IPS-20b (cell line): ENCODE results near the gene RASSF3.
"Not testable (repeated sequence)": the region's sequence is repeated elsewhere in the genome, so short reads cannot be mapped to it uniquely, and the experiment has no call there.

Experiments
- H3K27ac ChIP-seq: one replicate; pipeline ENCODE4 v1.5.1; 2013; ENCODE audit warnings: low read length
- H3K27me3 ChIP-seq: 2 replicates; pipeline ENCODE4 v1.6.1; 2013; ENCODE audit warnings: mild to moderate bottlenecking, low read length, inconsistent platforms; ENCODE audit not compliant: insufficient read depth
- H3K36me3 ChIP-seq: 2 replicates; pipeline ENCODE4 v1.6.1; 2013; ENCODE audit warnings: low read depth, mild to moderate bottlenecking, inconsistent platforms, low read length, moderate library complexity; ENCODE audit not compliant: insufficient read depth
- H3K4me1 ChIP-seq: 2 replicates; pipeline ENCODE4 v1.6.1; 2013; ENCODE audit warnings: mild to moderate bottlenecking, control low read depth, inconsistent platforms, low read length, moderate library complexity; ENCODE audit not compliant: insufficient read depth
- H3K4me3 ChIP-seq: 2 replicates; pipeline ENCODE4 v1.5.1; 2013; ENCODE audit warnings: mild to moderate bottlenecking, low read length, inconsistent platforms
- H3K9ac ChIP-seq: 2 replicates; pipeline ENCODE4 v1.6.1; 2013; ENCODE audit warnings: low read depth, mild to moderate bottlenecking, inconsistent platforms, low read length, moderate library complexity
- H3K9me3 ChIP-seq: 2 replicates; pipeline ENCODE4 v1.6.1; 2013; ENCODE audit warnings: mild to moderate bottlenecking, low read depth, low read length, inconsistent platforms; ENCODE audit not compliant: insufficient read depth

The RASSF3 gene

DNA sequence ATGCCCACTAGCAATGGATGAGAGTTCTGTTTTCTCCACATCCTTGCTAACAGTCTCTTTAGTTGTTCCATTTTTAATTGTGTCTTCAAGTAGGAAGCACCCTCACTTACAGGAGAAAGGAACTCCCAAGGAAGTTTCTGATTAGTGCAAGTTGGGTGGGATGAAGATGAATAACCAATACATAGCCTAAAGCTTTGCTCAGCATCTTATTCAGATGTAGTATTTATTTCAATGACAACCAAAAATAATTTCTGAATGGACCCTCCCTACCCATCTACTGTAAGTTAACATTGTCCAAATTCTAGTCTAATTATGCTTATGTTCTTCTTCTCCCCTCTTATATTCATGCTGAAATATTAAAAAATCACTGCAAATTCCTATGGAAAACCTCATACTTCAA is 36.0 kb downstream of the RASSF3 start:
- H3K4me3 ChIP-seq, result no peak overlapping the region
- H3K27ac ChIP-seq, result no peak overlapping the region
- H3K36me3 ChIP-seq, result no peaks in the 10 kb centered on the region
- H3K4me1 ChIP-seq, result peaks cover 9% of the 10 kb centered on the region; the same call in 1 of the 2 replicates
- H3K27me3 ChIP-seq, result no peaks in the 10 kb centered on the region
- no peak overlapping the region for H3K9ac ChIP-seq
- no peaks in the 10 kb centered on the region for H3K9me3 ChIP-seq

DNA sequence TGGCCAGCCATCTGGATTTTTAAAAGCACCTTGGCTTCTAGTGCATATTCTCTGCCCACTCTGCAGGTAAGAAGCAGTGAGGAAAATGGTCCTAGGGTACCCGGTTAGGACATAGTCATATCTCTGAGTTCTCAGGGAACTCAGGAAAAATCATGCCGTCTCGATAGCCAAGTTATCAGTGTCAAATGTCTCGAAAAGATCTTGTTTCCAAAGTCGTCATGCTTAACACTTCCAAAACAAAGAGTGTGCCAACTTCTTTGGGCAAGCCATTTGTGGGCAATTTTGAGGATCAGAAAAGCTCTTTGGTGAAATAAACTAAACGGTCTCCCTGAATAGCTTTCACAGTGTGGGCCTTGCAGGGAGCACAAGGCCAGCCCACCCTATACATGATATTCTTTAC is 39.2 kb downstream of the RASSF3 start:
- peaks cover 9% of the 10 kb centered on the region; the same call in 1 of the 2 replicates for H3K4me1 ChIP-seq
- H3K36me3 ChIP-seq, result no peaks in the 10 kb centered on the region
- no peaks in the 10 kb centered on the region for H3K27me3 ChIP-seq
- H3K4me3 ChIP-seq, result no peak overlapping the region
- H3K9ac ChIP-seq, result no peak overlapping the region
- H3K9me3 ChIP-seq, result no peaks in the 10 kb centered on the region
- H3K27ac ChIP-seq, result no peak overlapping the region

DNA sequence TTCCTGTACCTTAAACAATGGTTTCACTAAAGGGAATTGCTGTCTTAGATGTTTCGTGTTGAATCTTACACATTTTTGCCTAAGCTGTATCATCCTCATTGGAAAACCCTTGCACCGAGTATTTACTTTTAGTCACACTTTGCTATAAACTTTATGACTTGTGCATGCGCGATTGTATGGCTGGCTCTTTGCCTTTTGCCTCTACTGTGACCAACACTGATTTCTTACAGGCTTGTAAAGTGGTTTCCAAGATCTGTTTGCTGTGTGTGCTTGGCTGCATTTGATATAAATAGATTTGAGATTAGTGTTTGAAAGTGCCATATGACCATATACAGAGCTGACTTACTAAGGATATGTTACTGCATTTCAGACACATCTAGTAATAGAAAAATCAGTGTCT is 40.5 kb downstream of the RASSF3 start:
- no peak overlapping the region for H3K27ac ChIP-seq
- no peaks in the 10 kb centered on the region for H3K27me3 ChIP-seq
- H3K9me3 ChIP-seq, result no peaks in the 10 kb centered on the region
- no peak overlapping the region for H3K4me3 ChIP-seq
- H3K4me1 ChIP-seq, result peaks cover 9% of the 10 kb centered on the region; the same call in 1 of the 2 replicates
- no peak overlapping the region for H3K9ac ChIP-seq
- H3K36me3 ChIP-seq, result no peaks in the 10 kb centered on the region

DNA sequence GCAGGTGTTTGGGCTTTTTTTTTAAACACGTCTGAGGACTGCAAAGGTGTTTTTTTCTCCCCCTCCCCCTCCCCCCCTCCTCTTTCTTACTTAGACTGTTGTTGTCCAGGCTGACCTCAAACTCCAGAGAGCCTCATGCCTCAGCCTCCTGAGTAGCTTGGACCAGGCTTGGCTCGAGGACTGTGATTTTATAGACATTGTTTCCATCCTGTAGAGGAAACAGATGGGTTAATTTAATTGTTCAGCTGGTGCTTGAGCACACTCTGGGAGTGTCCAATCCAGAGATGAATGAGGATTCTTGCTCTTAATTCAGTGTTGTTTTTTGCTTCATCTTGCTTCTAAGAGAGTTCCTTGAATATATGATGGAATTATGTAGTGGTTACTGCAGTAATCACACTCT is 42.1 kb downstream of the RASSF3 start:
- no peaks in the 10 kb centered on the region for H3K9me3 ChIP-seq
- 0 out of 2 replicates have a peak, but pooled peaks cover 4% of the 10 kb centered on the region for H3K36me3 ChIP-seq

DNA sequence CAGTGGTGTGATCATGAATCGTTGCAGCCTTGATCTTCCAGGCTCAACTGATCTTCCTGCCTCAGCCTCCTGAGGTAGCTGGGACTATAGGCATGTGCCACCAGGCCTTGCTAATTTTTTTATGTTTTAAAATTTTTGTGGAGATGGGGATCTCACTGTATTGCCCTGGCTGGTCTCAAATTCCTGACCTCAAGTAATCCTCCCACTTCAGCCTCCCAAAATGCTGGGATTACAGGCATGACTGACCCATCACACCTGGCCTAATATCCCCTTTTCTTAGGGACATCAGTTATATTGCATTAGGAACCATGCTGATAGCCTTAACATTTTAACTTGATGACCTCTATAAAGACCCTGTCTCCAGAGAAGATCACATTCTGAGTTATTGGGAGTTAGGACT is 42.8 kb downstream of the RASSF3 start:
- Histone ChIP-seq H3K9me3 (no peaks in the 10 kb centered on the region), H3K4me1 (peaks cover 9% of the 10 kb centered on the region; the same call in 1 of the 2 replicates), H3K27ac (no peak overlapping the region), H3K4me3 (no peak overlapping the region), H3K9ac (no peak overlapping the region), H3K36me3 (0 out of 2 replicates have a peak, but pooled peaks cover 4% of the 10 kb centered on the region), H3K27me3 (no peaks in the 10 kb centered on the region)

More for the DNA sequence above, 42.1 kb downstream of the RASSF3 start:
- Histone ChIP-seq H3K9ac (no peak overlapping the region), H3K27me3 (no peaks in the 10 kb centered on the region), H3K27ac (no peak overlapping the region), H3K4me1 (peaks cover 9% of the 10 kb centered on the region; the same call in 1 of the 2 replicates), H3K4me3 (no peak overlapping the region)

DNA sequence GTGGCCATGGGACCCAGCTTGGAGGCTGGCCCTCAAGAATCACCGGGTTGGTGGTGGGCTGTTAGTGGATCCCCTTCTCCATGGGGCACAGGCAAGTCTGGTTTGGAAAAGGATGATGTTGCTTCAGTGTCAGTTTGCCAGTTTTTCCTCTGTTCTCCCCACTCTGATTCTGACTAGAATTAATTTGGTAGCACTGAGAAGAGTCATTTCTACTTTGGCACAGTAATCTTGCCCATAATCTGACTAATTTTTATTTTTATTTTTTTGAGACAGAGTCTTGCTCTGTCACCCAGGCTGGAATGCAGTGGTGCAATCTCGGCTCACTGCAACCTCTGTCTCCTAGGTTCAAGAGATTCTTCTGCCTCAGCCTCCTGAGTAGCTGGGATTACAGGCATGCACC is 43.6 kb downstream of the RASSF3 start:
- H3K4me1 ChIP-seq, H3K27me3 ChIP-seq, H3K9me3 ChIP-seq, H3K36me3 ChIP-seq, H3K27ac ChIP-seq, H3K9ac ChIP-seq, H3K4me3 ChIP-seq: not testable (repeated sequence)

DNA sequence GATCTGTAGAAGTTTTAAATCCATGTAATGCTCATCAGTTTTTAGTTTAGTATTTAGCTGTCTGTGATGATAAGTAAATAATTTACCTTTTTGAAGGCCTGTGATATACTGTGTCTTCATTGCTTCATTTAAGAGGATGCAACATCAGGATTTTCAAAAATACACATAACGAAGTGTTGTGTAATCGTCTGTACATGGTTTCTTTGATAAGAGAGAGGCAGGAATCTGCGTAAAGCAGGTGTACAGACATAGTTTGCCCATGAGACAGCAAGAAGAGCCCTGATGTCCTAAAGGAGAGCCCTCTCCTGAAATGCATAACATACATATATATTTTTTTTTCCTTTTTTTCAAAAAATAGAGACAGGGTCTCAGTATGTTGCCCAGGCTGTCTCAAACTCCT is 44.8 kb downstream of the RASSF3 start:
- no peak overlapping the region for H3K4me3 ChIP-seq
- H3K27me3 ChIP-seq, result no peaks in the 10 kb centered on the region
- H3K9me3 ChIP-seq, result no peaks in the 10 kb centered on the region
- H3K4me1 ChIP-seq, result peaks cover 3% of the 10 kb centered on the region; the same call in 1 of the 2 replicates
- no peak overlapping the region for H3K27ac ChIP-seq
- H3K36me3 ChIP-seq, result 0 out of 2 replicates have a peak, but pooled peaks cover 4% of the 10 kb centered on the region
- no peak overlapping the region for H3K9ac ChIP-seq

DNA sequence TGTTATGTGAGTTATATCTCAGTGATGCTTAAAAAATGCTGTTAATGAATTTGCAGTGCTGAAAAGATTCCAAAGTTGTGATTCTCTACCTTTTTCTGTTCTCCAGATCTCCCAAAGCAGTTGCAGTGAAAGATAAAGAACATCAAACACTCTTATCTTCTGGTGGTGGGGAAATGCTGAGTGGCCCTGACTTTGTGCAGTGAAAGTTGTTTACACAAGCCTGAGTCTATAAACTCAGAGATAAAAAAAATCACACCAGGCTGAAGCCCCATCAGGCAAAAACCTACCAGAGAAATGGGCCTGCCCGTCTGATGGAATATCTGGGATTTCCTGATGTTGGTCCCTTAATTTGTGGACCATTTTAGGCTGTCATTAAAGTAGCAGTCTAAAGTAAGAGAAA is 46.1 kb downstream of the RASSF3 start:
- 0 out of 2 replicates have a peak, but pooled peaks cover 4% of the 10 kb centered on the region for H3K36me3 ChIP-seq
- H3K4me3 ChIP-seq, result no peak overlapping the region
- no peaks in the 10 kb centered on the region for H3K4me1 ChIP-seq
- H3K9ac ChIP-seq, result no peak overlapping the region
- no peaks in the 10 kb centered on the region for H3K9me3 ChIP-seq
- no peaks in the 10 kb centered on the region for H3K27me3 ChIP-seq
- H3K27ac ChIP-seq, result no peak overlapping the region

DNA sequence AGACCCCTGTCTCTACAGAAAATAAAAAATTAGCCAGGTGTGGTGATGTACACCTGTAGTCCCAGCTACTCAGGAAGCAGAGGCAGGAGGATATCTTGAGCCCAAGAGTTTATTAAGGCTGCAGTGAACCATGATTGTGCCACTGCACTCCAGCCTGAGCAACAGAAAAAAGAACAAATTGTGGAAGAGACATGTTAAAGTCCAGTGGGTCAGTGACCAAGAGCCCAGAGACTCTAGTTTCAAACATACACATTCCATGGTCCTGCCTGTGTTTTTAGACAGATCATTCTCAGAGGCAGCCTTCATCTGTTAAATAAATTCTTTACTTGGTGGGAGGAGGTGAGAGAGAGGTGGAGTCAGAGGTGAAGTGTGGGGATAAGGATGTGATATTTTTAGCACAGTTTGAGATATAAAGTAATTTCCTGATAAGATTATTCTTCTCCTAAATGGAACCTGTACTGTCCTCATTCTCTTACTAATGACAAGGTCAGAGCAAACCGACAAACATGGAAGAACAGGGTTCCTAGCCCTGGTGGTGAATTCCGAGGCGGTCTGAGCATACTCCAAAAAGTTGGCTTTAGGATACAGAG is 48.7 kb downstream of the RASSF3 start:
- Histone ChIP-seq H3K9ac (no peak overlapping the region), H3K4me1 (no peaks in the 10 kb centered on the region), H3K4me3 (no peak overlapping the region), H3K36me3 (0 out of 2 replicates have a peak, but pooled peaks cover 4% of the 10 kb centered on the region), H3K9me3 (no peaks in the 10 kb centered on the region), H3K27me3 (no peaks in the 10 kb centered on the region), H3K27ac (no peak overlapping the region)

DNA sequence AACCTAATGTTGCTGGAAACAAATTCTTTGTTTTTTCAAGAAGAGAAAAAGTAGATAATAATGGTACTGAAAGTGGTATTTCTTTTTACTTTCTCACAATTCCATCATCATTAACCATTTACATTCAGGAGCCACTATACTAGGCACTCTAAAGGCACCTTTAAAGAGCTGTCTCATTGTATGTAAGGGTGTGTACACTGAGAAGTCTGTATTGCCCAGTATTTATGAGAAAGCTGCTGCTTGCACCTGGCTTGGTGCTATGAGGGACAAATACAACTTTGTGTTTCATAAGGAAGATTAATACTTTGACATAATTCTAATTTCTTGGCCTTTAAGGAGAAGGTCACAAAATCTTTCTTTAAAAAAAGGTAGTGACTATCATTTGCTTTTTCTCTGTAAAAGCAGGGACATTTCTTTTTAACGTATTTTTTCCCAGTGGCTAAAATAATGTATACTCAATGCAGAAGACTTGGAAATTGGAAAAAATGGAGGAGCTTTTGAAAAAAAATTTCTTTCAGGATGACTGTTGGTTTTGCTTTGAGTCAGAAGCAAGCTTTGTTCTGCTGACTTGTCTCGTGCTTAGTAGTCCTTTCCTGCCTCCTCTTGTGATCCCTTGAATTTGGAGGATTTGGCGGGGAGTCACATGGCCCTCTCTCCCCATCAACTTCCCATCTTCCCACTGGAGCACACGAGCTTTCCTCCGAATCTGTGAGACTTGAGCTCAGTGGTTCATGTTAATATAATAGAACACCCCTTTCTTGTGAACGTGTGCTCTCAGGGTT is 50.1 kb downstream of the RASSF3 start:
- Histone ChIP-seq H3K9me3 (no peaks in the 10 kb centered on the region), H3K36me3 (0 out of 2 replicates have a peak, but pooled peaks cover 4% of the 10 kb centered on the region), H3K4me3 (no peak overlapping the region)

DNA sequence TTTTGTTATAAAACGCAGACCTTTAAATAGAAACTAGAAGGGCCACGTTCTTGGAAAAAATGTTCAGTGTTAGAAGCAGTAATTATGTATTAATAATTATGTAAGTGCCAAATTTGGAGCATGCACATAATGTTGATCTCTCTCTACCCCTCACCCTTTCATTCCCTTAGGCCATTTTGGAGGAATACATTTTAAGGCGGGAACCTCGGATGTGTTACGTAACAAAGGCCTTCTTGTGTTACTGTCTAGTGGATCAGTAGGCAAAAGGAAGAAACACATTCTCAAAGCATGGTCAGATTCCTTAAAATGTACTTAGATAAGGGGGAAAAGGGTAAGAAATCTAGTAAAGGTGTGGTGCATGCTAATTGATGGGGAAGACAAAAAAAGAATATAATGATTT is 52.7 kb downstream of the RASSF3 start:
- no peak overlapping the region for H3K9ac ChIP-seq
- no peak overlapping the region for H3K4me3 ChIP-seq
- H3K27ac ChIP-seq, result no peak overlapping the region
- H3K9me3 ChIP-seq, result no peaks in the 10 kb centered on the region
- H3K4me1 ChIP-seq, result peaks cover 14% of the 10 kb centered on the region
- no peaks in the 10 kb centered on the region for H3K36me3 ChIP-seq
- H3K27me3 ChIP-seq, result no peaks in the 10 kb centered on the region

More for the DNA sequence above, 50.1 kb downstream of the RASSF3 start:
- H3K27ac ChIP-seq, result no peak overlapping the region
- no peaks in the 10 kb centered on the region for H3K27me3 ChIP-seq
- peaks cover under 1% of the 10 kb centered on the region; the same call in 1 of the 2 replicates for H3K4me1 ChIP-seq
- H3K9ac ChIP-seq, result no peak overlapping the region

DNA sequence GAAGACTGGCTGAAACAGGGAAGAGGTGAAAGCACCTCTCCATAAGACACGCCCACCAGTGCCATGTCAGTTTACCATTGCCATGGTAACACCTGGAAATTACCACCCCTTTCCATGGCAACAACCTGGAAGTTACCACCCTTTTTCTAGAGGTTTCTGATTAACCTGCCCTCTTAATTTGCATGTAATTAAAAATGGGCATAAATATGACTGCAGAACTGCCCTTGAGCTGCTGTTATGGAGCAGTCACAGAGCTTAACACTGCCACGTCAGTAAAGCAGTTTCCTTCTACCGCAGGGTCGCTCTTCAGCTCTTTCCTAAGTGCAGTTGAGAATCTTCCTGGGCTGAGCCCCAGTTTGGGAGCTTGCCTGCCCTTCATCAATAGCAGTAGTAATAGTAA is 55.2 kb downstream of the RASSF3 start:
- Histone ChIP-seq H3K27ac (no peak overlapping the region), H3K4me3 (no peak overlapping the region), H3K4me1 (peaks cover 29% of the 10 kb centered on the region), H3K9ac (no peak overlapping the region), H3K9me3 (no peaks in the 10 kb centered on the region), H3K27me3 (no peaks in the 10 kb centered on the region), H3K36me3 (no peaks in the 10 kb centered on the region)
